ENCODE data around the gene ADAM15.

ADAM15 gene

GRCh38 chr1:155032886-155033285 is 18.2 kb upstream of the ADAM15 start:
- no peak for DNase-seq

GRCh38 chr1:155033524-155033923 is 17.6 kb upstream of the ADAM15 start, which contains the start of the genes DCST1 and DCST2:
DCST1 (plus strand) TSS chr1:155033824; CDS start chr1:155034037, 213 bp downstream.
DCST2 (minus strand) TSS chr1:155033781; CDS start chr1:155033701, 80 bp downstream.
- no peak for DNase-seq

DNA sequence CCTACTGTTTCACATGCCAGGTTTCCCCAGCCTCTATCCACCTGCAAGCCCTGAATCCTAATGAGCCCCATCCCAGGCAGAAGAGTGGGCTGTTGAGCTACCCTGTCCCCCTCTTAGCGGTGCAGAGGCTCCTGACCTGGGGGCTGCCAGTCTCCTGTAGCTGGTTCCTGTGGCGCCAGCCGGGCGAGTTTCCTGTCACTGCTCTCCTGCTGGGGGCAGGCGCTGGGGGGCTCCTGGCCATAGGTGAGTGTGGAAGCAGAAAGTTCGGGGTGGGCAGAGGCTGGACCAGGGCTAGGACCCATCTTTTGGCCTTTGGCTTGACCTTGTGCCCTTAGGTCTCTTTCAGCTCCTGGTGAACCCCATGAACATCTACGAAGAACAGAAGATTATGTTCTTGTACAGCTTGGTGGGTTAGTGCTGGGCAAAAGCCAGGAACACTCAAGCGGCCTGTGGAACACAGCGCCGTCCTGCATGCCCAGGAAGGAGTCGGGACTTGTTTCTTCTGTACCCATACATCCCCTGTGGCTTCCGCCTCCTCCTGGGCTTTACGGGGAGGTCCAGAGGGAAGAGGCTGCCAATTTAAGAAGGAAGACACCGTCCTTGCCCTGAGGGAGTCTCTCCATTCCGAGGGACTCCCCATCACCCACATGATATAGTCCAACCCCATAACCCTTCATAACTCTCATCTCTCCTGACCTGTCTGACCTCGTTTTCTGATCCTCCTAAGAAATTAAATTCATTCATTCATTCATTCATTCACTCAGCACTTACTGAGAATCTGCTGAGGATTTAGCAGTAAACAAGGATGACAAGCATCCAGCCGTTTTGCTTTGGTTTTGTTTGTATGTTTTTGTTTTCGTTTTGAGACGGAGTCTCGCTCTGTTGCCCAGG is 16.6 kb upstream of the ADAM15 start:
- no peak for DNase-seq

DNA sequence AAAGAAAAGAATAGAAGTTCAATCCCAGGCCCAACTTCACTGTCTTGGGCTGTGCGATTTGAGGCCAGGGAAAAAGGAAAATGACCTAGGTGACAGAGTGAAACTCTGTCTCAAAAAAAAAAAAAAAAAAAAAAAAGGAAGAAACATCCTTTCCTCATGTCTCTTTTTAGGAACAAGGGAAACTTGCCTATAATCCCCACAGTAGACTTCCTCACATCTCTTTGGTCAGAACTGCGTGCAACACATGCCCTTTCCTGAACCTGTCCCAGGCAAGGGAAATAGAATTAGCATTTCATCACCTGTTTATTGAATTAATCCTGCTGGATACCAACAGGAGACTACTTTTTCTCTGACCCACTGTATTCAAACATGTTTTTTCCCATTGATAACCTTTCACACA is 15.2 kb upstream of the ADAM15 start:
- DNase-seq = no peak

GRCh38 chr1:155037043-155037442 is 14.1 kb upstream of the ADAM15 start:
- DNase-seq = no peak

- DNase-seq = no peak
Measured at GRCh38 chr1:155037851-155038441, 13.2 kb upstream of the ADAM15 start.

- no peak for DNase-seq
Measured at GRCh38 chr1:155038602-155039307, 12.4 kb upstream of the ADAM15 start.

- no peak for DNase-seq
Measured at GRCh38 chr1:155039308-155039669, 11.8 kb upstream of the ADAM15 start.

GRCh38 chr1:155040358-155041093 is 10.6 kb upstream of the ADAM15 start:
- DNase-seq = no peak

GRCh38 chr1:155042789-155043188 is 8.3 kb upstream of the ADAM15 start:
- no peak for DNase-seq

GRCh38 chr1:155043301-155043702 is 7.8 kb upstream of the ADAM15 start:
- DNase-seq = no peak

DNA sequence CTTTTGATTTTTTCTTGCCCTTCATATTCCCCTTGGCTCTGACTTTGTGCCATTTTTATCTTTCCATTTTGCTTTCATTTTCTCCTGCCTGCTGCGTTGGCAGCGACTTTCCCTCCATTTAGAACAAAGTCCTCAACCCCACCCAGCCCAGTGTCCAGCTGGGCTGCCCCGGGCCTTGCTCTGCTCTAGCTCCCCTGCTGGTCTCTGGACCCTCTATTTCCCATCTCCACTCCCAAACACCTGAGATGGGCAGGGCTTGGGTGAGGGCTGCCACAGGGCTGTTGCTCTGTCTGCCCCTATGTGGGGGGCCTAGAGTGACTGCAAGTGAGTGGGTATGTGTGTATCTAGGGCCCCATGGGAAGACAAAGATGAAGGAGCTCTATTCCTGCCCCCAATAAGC is 7.3 kb upstream of the ADAM15 start:
- no peak for DNase-seq

DNA sequence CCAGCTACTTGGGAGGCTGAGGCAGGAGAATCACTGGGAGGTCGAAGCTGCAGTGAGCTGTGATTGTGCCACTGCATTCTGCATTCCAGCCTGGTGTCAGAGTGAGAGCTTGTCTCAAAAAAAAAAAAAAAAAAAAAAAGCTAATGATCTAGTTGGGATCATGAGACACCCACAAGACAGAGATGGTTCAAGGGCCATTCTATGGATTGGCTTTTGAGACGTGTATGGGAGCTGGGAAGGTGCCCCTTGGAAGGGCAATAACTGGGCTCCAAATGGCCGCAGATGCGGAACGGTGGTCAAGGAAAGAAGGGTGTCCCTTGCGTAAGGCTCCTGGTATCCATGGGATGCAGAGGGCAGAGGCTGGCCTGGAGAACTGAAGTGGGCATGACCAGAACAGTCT is 6.8 kb upstream of the ADAM15 start:
- DNase-seq = no peak

DNA sequence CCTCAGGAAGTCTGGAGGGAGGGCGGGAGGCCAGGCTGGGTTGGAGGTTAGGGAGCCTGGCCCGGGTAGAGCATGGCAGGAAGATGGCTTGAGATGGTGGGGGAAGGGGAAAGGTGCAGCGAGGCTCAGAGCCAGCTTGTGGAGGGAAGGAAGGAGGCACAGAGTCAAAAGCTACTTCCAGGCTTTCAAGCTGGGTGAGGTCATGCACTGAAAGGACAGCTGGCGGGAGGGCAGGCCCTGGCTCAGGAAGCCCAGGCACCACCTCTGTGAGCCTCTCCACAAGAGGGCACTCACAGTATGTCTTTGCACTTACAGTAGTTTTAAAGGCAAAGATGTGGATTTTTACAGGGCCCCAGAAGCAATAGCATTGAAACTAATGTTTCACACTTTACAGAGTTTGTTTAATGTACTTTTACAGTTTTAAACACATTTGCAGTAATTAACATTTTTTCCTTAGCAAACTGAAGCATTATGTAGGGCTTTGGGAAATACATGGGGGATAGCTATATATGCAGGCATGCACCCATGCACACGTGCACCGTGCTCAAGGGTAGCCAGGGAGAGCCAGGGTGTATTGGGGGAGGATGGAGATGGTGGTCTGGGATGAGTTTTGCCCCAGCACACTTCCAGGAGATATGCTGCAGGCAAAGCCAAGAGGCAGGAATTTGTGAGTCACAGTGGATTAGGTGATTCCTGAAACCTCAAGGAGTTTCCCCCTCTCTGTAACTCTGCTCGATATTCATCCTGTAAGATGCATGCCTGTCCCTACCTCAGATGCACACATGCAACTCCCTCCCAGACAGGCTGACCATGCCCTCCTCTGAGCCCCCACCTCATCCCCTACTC is 6.1 kb upstream of the ADAM15 start:
- peak; percentile 68 for DNase-seq

GRCh38 chr1:155048449-155049334 is 2.4 kb upstream of the ADAM15 start:
- no peak for DNase-seq

DNA sequence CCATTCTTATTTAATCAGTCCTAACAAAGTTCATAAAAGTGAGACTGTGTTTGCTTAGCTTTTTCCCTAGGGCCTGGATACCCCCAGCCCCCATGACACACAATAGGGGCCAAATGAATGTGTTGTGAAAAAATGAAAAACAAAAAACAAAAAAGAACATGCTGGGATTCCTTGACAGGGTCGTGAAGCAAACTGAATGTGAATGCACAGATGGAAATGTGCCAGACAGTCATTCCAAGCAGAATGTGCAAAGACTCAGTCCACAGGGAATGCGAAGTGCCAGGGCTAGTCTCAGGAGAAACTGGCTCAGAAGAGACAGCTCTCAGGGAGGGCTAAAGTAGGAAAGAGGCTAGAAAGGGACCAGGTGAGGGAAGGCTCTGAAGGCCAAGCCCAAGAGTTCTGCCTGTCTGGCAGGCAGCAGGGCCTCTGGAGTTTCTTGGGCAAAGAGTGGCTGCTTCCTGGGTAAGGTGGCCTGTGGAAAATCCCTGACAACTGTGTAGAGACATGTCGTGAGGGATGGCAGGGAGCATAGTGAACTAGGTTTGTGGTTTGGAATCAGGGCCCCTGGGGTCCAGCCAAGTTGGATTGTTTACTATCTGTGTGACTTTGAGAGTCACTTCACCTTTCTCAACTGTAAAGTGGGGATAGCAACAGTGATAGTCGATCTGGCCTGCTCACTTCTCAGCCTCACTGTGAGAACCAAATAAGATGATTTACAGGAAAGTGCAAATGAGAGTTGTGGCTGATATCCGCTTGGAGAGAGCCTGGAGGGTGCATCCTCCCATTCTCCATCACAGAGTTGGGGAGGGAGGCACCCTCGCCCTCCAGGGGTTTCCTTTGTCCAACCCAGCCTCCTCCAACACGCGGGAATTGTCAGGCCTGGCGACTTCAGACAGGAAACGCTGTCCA is 1.2 kb upstream of the ADAM15 start:
- no peak for DNase-seq

DNA sequence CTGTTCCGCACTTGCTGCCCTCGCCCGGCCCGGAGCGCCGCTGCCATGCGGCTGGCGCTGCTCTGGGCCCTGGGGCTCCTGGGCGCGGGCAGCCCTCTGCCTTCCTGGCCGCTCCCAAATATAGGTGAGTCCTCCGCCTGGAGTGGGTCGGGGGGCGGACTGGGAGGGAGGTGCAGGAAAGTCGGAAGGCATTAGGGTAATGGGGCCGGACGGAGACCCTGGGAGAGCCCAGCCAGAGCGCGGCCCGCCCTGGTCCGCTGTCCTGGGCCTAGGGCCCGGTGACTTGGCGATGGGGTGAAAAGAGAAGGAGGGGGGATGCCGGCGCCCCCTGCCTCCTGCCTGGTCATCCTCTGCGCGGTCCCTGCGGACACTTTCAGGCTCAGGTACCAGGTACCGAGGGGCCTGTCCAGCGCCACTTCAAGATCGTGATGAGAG is 243 bp downstream of the ADAM15 start:
- DNase-seq = no peak

- peak; percentile 77 for DNase-seq
Measured at GRCh38 chr1:155051777-155052398, 772 bp downstream of the ADAM15 start.

Measured in activated CD8-positive, alpha-beta memory T cell treated with anti-CD3 and anti-CD28 coated beads, Interleukin-2, amount 50 U/mL, for 48 hours (primary cell).